NOMO-1 treated with DMSO at 0.1 percent for 48 hours (cell line): ENCODE results near the gene CEP57.
A peak's percentile ranks its signal among the peaks of the same experiment; 100 is the strongest.
"Not testable (repeated sequence)": the region's sequence is repeated elsewhere in the genome, so short reads cannot be mapped to it uniquely, and the experiment has no call there.

ENCODE experiments used
- DNase-seq: peaks from one replicate; lab custom pipeline; 2025; ENCODE audit not compliant: unreplicated experiment; lab: John Stamatoyannopoulos, UW

CEP57 gene

DNA sequence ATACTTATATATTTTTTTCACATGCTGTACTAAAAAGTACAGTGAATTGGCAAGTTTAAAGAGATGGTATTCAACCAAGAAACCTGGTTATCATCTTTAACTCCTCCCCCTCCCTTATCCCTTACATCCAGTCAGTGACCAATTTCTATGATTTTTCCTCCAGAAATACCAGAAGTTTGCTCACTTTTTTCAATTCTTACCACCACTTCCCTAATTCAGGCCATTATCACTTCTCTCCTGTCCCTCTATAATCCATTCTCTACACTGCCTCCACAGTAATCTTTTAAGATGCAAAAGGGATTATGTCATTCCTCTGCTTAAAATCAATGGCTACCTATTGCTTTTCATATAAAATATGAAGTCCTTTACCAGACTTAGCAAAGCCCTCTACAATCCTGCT, 62.8 kb downstream of the CEP57 start:
- no peak for DNase-seq

DNA sequence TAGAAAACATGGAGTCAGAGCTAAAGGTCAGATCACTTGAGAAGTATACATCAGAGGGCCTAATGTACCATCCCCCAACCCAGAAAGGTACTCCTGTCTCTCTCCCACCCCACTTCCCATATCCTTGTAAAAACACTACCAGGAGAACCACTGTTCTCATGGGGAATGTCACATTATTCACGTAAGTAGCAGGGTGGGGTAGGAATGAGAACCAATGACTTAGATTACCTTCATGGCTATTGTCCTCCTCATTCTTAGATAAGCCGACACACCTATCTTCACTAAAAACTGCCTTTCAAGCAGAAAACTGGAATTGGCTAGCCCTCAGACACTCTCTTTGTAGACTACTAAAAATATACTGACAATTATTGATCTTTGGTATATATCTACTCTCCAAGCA, 63.6 kb downstream of the CEP57 start:
- DNase-seq: no peak

DNA sequence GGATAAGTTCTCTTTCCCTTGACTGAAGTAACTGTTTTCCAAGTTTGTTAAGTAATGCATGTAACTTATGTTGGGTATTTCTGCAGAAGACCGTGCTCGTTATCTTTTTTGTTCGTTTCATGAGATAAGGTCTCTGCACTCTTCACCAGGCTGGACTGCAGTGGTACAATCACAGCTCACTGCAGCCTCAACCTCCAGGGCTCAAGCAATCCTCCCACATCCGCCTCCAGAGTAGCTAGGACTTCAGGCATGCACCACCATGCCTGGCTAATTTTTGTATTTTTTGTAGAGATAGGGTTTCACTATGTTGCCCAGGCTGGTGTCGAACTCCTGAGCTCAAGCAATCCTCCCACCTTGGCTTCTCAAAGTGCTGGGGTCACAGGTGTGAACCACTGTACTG, 64.1 kb downstream of the CEP57 start:
- not testable (repeated sequence) for DNase-seq

DNA sequence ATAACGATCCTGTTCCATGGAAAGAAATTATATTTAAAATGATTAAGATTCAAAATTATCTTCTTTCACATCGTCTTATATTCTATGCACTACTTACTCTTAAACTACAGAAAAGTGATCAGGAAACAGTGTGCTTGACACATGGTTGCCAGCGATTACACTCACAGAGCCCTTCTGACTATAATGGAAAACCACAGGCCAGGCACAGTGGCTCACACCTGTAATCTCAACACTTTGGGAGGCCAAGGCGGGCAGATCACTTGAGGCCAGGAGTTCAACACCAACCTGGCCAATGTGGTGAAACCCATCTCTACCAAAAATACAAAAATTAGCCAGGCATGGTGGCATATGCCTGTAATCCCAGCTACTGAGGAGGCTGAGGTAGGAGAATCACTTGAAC, 69.7 kb downstream of the CEP57 start:
- not testable (repeated sequence) for DNase-seq

DNA sequence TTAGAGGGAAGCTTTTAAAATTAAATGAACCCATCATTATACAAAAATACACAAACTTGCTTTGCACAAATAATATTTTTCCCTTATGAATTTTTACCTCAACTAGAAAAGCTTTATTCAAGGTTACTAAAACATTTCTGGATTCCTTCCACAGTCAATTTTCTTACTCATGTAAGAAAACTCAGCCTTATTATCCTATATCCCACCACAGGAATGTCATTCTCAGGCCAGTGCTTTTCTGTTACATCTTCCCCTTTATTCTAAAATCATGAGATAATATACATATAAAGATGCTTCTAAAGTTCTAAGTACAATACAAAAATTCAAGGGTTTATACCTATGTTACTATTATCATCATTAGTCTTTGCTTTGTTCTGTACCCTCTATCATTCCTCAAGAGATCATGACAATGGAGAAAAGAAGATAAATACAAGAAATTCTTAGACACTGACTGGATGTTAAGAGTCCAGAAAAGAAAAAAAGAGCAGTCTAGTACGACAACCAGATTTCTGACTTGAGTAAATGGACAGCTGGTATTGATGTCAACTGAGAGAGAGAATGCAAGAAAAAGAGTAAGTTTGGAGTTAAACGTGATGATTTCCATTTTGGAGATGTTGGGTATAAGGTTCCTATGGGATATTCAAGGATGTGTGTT, 73.3 kb downstream of the CEP57 start:
- DNase-seq: no peak

DNA sequence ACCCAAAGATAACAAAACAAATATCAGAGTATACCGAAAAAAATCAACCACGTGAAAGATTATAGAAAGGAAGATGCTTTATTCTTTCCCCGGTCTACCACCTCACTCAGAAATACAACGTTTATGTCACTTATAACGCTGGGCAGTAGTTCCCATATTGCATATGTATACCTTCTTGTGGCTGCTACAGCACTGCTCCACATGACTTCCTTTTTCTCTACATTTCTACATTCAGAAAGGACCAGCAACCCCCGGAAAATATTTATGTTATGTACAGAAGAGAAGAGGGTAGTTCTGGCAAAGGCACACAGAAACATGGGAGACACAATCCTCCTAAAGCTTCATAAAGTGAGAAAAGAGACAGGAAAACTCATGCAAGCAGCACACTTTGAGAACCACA, 76.8 kb downstream of the CEP57 start:
- peak; percentile 22 for DNase-seq

DNA sequence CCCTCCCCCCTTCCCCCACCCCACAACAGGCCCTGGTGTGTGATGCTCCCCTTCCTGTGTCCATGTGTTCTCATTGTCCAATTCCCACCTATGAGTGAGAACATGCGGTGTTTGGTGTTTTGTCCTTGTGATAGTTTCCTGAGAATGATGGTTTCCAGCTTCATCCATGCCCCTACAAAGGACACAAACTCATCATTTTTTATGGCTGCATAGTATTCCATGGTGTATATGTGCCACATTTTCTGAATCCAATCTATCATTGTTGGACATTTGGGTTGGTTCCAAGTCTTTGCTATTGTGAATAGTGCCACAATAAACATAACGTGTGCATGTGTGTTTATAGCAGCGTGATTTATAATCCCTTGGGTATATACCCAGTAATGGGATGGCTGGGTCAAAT, 80.6 kb downstream of the CEP57 start:
- not testable (repeated sequence) for DNase-seq

DNA sequence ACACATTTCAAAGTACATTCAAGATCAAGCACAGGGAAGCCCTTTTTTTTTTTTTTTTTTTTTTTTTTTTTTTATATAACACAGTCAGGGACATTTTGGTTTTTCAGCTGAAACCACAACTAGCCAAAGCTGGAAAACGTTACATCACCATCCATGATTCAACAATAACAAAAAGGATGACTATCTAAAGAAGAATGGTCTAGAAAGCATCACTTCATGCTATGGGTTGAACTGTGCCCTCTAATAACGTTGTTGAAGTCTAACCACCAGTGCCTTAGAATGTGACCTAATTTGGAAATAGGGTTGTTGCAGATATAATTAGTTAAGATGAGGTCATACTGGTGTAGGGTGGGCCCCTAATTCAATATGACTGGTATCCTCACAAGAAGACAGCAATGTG, 87.0 kb downstream of the CEP57 start:
- no peak for DNase-seq
